SKM-1 treated with dmso at 0.1 percent for 144 hours (cell line): ENCODE measurements around the gene TSPAN17.
A peak's percentile ranks its signal among the peaks of the same experiment; 100 is the strongest.

ENCODE experiments used
- DNase-seq: peaks from one replicate; lab custom pipeline; 2025; ENCODE audit not compliant: unreplicated experiment; lab: John Stamatoyannopoulos, UW

TSPAN17 gene

DNA sequence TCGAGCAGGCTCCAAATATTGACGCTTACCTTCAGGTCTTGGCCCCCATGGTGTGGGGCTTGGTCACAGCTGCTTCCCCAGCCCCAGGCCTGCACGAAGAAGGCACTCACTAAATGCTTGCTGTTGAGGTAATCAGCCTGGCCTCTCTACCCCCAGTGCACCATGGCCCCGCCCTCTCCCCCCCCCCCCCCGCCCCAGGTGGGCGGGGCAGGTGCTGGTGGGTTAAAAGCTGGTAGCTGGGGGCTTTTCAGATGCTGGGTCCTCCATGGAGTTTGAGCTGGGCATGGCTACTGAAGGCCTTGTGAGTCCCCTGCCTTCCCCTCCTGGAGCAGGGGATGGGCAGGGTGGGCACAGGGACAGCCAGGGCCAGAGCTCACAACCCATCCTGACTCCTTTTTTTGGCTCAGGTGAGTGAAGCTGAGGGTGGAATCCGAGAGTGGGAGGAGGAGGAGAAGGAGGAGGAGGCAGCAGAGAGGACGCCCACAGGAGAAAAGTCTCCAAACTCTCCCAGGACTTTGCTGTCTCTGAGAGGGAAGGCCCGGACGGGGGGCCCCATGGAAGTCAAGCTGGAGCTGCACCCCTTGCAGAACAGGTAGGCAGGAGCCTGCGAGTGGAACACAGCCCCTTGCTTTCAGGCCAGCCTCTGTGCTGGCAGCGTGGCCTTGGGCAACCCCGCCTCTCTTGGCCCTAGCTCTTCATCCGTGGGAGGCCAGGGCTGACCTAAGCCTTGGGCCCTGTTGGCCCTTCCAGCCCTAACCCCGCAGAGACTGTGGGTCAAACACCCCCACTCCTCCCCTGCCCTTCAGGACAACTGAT is 4.4 kb upstream of the TSPAN17 start:
- DNase-seq: no peak

DNA sequence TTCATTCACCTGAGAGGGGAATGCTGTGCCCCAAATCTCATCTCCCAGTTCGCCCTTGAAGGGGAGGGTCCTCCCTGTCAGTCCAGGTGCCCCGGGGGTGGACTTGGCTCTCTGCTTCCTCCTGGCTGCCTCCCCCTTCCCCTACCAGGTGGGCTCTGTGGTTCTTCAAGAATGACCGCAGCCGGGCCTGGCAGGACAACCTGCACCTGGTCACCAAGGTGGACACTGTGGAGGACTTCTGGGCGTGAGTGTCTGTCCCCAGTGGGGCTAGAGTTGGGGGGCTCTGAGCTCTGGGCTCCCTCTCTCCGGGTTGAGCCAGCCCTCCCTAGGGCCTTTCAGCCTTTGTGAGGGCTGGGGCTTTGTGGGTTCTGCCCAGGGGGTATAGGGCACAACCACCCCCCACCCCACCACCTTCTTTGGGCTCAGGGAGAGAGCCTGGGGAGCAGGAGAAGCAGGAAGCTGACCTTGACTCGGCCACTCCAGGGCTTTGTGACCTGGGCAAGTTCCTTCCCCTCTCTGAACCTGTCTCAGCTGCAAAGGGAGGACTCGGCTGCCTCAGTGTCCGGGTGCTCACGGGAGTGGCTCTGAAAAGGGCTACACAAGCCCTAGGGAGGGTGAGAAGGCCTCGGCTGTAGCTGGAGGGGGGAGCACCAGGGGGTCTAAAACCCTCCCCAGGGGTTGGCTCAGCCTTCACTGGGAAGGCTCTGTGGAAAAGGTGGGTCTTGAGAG is 3.6 kb upstream of the TSPAN17 start:
- no peak for DNase-seq

DNA sequence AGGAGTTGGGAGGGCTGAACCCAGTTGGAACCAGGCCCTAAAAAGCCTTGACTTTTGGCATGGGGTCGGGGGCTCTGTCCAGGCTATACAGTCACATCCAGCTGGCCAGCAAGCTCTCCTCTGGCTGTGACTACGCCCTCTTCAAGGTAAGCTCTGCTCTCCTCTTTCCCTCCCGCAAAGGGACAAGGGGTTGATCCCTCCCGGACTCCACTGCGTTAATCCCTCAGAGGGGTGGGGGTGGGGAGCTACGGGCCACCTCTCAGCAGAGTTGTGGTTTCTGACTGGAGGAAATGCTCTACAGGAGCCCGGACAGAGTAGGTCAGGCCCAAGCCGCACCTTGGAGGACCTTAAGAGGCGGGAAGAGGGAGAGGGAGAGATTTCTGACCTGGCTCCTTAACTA is 3.0 kb upstream of the TSPAN17 start:
- DNase-seq: no peak

DNA sequence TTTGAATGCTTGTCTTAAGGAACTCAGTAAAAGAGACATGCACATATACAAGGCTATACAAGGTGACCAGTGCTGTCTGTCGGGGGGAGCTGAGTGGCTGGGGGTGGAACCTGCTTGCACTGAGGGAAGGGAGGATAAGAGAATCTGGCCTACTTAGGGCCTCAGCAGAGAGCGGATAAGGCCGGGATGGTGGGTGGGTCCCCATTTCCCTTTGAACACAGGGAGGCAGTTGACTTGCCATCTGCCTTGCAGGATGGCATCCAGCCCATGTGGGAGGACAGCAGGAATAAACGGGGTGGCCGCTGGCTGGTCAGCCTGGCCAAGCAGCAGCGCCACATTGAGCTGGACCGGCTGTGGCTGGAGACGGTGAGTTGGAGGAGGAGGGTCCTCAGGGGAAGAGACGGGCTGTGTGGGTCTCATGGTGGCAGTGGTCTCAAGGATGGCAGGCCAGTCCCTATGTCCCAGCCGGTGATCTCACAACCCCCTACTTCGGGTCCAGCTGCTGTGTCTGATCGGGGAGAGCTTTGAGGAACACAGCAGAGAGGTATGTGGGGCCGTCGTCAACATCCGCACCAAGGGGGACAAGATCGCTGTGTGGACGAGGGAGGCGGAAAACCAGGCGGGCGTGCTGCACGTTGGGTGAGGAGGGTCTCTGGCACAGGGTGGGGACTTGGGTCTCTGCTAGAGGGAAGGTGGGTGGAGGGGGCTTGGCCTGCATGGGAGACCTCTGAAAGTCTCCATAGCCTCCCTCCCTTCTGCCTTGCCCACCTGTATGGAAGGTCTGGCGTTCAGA is 2.2 kb upstream of the TSPAN17 start:
- no peak for DNase-seq

DNA sequence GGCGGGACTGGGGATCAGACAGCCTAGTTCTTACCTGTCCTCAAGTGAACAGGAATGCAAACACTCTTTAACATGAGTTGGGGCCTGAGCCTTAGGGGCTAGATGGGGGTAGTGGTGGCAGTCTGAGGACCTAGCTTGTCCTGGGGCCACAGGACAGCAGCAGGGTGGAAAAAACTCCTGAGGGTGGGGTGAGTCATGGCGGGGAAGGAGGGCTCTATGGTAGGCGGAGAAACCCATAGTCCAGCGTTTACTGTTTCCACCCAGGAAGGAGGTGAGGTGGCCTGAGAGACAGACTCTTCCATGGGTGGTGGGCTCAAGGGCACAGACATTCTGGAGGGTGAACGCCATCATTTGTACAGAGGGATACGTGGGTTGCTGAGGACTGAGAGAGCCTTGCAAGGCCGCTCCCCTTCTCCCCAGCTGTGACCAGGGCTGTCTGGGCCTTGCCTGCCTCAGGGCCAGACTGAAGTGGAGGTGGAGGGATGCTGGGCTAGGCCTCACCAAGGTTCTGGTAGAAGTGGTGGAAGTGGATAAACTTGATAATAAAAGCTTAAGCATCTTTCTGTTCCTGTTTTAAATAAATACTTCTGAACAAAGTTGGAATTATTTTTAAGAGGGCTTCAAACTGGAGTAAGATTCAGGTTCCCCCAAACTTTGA is 1.1 kb upstream of the TSPAN17 start:
- DNase-seq: no peak

DNA sequence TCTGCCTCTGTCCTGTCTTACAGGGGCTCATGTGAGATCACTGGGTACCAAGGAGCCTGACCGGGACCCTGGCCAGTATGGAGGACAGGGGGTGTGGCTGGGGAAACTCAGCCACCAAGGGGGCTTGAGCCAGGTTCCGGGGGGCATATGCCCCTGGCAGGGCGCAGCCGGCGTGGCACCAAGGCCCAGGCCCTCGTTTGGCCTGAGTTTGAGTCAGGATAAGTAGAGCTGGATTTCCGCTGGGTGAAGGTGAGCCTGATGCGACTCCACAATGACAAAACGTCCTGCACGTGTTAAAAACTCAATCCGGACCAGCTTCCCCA is 616 bp upstream of the TSPAN17 start:
- DNase-seq: no peak

DNA sequence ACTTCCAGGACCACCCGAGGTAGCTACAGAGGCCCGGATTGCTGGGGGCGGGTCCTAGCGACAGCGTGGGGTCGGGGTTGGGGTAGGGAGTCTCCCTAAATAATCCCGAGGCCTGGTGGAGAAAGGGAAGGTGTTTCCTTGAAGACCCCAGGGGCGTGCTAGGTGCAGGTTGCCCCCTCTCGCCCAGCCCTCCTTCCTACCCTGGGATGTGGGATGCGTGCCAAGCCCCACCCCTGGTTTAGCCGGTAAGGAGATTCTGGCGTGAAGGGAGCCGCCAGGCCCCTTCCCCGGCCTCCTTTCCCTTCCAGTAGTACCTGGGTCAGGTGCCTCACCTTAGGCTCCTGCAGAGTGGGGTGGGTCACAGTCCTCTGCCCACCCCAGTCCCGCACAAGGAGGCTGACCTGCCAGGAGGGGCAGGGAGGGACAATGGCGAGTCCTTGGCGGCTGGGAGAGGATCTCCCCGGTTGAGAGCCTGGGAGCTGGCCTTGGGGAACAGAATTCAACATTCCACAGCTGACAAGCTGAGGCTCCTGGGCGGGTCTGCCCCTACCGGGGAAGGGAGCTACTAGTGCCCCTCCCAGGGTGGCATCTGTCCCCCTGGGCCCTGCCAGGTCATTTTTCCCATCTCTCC is 674 bp downstream of the TSPAN17 start:
- no peak for DNase-seq

DNA sequence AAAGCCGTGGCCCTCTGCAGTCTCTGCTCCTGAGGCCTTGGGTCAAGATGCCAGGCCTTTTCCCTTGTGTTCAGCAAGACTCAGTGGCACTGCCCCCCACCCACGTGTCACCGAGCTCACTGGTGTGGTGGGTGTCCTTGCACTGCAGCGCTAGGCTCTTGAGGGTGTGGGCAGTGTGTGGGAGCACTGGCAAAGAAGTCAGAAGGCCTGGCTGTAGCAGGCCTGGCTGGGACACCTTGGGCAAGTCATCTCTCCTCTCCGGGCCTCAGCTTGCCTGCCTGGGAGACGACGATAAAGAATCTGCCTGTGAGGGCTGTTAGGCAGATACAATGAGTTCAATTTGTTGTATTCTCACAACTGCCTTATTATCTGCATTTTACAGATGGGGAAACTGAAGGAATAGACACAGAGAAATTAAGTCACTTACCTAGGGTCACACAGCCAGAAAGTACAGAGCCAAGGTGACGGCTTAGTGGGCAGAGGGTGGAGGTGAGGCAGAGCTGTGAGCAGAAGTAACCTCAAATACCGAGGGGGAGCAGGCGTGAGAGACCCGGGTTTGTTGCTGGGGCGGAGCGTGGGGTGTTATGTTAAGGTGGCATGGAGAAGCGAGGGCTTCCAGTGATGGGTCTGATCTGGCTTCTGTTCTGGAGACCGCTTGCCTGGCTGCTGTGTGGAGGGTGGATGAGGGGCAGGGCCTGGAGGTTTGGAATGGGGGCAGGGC is 1.4 kb downstream of the TSPAN17 start:
- DNase-seq: no peak

DNA sequence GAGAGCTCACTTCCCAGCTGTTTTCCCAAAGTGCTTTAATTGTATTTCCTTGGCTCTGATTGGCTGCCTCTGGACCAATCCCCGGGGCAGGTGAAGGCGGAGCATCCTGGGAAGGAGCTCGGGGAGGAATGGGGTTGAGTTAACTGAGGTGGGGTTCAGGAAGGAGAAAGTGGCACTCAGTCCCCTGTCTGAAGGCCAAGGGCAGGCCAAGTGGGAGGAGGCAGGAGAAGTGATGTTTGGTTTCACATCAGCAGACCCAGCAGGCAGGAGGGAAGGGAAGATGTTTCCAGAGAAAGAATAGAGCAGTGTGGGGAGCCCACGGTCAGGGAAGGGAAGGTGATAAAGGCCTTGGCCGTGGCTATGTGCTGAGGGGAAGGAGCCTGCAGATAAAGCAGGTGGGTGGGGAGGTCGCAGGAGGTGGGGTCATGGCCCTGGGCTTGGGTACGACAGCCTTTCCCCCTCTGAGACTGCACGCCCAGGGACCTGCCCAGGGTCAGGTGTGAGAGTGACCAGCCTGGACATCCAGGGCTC is 3.1 kb downstream of the TSPAN17 start:
- DNase-seq: no peak

DNA sequence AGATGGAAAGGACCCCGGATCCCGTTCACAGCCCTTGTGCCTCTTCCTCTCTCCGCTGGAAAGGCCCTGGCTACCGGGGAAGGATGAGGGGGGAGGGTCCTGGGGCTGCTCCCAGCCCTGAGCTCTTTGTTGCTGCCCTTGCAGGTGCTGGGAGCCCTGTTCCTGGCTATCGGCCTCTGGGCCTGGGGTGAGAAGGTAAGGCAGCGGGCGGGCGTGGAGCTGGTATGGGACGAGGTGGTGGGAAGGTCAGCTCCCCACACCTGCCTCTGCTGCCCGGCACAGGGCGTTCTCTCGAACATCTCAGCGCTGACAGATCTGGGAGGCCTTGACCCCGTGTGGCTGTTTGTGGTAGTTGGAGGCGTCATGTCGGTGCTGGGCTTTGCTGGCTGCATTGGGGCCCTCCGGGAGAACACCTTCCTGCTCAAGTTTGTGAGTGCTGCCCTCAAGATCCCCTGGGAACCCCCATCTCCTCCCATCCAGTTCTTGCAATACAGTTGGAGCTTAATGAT is 4.2 kb downstream of the TSPAN17 start:
- no peak for DNase-seq

DNA sequence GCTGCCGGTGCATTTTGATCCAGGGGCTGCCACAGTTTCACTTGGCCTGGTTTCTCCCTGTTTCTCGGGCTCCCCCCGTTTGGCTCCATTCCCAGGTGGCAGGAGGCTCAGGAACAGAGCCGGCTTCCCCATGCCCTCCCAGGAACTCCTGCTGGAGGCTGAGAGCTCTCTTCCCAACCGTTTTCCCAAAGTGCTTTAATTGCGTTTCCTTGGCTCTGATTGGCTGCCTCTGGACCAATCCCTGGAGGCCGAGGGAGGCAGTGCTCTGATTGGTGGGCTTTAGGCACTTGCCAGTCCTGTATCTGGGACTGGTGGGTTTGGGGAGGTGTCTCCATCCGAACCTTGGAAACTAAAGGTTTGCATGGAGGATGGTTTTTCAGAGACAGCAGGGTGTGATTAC is 4.9 kb downstream of the TSPAN17 start:
- DNase-seq: no peak

DNA sequence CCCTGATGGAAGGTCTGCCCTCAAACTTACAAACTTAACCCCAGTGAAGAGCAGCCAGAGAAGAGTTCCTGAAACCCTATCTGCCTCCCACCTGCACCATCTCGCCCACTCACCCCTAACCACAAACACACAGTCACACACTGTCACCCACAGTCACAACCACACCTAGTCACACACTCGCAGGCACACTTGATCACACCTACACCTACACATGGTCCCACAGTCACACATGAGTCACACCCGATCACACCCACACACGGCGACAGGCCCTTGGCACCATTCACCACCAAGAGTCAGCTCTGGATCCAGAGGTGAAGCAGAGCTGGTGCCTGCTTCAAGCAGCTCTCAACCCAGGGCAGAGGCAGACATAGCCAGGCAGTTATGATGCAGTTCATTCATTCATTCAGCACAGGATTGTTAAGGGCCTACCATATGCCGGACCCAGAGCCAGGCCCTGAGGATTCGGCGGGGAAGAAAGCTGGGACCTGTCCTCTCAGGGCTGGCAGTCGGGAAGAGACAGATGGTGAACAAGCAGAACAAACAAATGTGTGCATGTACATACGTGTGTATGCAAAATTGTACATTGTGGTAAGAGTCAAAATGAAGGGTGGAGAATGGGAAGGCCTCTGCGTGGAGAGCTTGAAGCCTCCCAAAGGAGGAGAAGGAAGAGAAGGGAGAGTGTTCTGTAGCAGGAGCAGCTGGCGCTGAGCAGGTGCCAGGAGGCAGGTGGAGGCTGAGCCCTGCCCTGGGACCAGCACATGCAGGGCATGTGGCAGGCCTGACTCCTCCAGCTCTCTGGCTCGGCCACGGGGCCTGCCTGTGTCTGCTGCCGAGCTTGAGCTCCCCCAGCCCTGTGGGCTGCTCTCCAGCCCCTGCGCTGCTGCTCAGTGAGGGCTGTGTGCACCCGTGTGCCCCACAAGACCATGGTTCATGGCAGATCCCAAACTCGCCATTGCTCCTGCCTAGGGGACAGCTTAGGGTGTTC is 6.4 kb downstream of the TSPAN17 start:
- no peak for DNase-seq

DNA sequence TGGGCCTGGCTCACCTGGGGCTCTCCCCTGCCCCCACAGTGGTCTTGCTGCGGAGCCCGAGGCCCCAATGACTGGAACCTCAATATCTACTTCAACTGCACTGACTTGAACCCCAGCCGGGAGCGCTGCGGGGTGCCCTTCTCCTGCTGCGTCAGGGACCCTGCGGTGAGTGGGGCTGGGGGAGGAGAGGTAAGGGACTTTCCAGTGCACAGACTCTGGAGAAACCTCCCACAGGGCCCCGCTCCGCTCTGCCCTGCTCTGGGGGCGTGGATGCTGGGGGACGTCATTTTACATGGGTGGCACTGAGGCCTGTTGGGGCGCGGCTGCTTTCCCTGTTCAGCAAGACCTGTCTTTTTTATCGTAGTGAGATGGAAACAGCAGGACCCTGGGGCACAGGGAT is 7.6 kb downstream of the TSPAN17 start:
- no peak for DNase-seq

DNA sequence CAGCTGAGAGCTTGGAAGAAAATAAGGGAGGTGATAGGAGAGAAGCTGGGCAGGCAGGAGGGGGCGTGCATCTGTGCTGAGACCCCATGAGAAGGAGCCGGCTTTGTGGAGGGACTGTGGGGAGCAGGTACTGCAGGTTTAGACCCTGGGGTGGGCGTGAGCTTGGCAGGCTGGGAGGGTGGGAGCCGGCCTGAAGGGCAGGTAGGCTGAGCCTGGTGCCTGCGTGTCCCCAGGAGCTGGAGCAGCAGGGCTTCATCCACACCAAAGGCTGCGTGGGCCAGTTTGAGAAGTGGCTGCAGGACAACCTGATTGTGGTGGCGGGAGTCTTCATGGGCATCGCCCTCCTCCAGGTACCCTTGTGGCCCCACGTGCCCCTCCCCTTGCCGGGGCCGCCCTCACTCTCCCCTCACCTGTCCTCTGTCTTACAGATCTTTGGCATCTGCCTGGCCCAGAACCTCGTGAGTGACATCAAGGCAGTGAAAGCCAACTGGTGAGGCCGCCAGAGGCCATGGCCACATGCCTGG is 9.2 kb downstream of the TSPAN17 start:
- no peak for DNase-seq

DNA sequence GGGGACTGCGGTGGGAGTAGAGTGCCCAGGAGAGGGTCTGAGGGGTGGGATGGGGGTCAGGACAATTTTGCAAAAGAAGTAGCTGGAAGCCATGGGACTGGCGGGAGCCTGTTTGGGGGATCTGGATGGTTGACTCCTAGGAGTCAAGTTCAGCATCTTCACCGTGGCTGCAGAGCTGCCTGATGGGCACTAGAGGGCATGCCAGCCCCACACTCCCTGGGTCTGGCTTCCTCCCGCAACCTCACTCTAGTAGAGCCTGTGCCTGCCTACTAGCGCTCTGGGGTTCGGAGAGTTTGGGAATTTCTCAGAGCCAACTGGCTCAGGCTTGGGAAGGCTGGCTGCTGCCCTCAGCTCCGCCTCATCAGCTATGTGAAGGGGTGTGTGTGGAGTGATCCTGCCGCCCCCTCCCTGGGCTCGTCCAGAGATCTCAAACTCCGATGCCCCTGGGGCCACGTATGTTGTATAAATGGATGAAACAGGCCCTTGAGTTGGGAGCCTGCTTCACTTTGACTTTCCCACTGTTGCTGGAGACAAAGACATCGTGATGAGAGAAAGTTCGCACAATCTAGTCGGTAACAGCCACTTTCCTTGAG is 10.8 kb downstream of the TSPAN17 start:
- DNase-seq: peak; percentile 53

DNA sequence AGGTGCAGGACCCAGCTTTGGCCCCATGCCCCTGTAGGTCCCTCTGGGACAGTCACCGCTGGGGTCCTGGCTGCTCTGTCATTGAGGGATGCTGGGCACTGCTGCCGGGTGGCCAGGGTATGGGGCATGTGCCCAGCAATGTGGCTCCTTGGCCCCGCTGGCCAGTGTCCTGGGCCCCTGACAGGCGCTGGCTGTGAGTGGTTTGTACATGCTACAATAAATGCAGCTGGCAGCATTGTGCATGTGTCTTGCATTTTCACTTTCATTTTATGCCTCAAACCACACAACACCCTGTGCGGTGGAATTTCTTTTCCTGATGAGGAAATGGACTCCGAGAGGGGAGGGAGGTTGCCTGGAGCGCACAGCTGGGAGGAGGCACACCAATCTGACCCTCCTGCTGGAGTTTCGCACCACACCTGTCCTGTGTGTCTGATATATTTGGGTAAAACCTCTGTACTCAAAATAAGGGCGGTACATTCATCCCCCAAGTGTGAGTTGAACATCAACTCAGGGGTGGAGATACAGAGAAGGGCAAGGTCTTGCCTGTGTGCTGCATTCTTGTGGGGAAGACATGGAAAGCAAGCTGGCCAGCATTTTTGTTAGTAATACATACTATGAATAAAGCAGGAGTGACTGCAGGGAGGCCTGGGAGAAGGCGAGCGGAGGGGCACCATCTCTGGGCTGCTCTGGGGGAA is 11.7 kb downstream of the TSPAN17 start:
- DNase-seq: no peak

DNA sequence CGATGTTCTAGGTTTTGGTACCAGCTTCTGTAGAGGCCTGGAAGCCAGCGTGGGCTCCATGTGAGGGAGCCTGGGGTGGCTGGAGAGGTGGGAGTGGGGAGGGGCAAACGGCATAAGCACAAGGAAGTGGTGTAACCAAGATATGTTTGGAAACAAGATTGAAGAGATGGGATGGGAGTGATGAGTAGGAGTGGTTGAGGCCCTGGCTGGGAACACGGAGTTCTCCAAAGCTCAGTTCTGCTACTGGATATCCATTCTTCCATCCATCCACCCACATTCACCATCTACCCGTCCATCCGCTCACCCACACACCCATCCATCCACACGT is 12.2 kb downstream of the TSPAN17 start:
- DNase-seq: no peak
